IMR-90 (cell line): Measurements from ENCODE around the gene TEX13D. TPM values are rescaled to one million over a fixed set of nuclear protein-coding genes. Genes with fewer than 3 reads are reported as not detected.

Source experiments
- ATAC-seq: fragments of 200-7000 bp; cut with Tn5 transposase; 2 replicates; pipeline ENCODE4 v1.9.1; 2020; ENCODE audit warnings: low read depth, mild to moderate bottlenecking, moderate library complexity
- BruUV-seq: library from RNA; stranded (reverse); fragments of 400-500 nt; replicated peaks from 2 replicates; lab custom pipeline; 2021; lab: Mats Ljungman, UMichigan
- CTCF ChIA-PET: fragments of 300-600 bp; formaldehyde crosslinking; extraction: SDS; loops from one replicate; lab custom pipeline; 2021; ENCODE audit warnings: antibody characterized with exemption; lab: Yijun Ruan, JAX
- POLR2A ChIA-PET: fragments of 300-600 bp; sonication (Branson Sonifier 250); formaldehyde crosslinking; loops from one replicate; lab custom pipeline; 2022; ENCODE audit warnings: antibody characterized with exemption; ENCODE audit not compliant: unreplicated experiment; lab: Charles Lee
- DNase-seq: peaks from one replicate; pipeline ENCODE4 v3.0.0; 2013
- H2AFZ ChIP-seq: replicated peaks from 2 replicates; pipeline ENCODE3; 2013; ENCODE audit warnings: low read length, mild to moderate bottlenecking; ENCODE audit not compliant: poor library complexity
- H2AK5ac ChIP-seq: 2 replicates; pipeline ENCODE4 v1.6.1; 2013; ENCODE audit warnings: low read depth, low read length, inconsistent platforms
- H2AK9ac ChIP-seq: replicated peaks from 2 replicates; pipeline ENCODE3; 2013; ENCODE audit warnings: mild to moderate bottlenecking, low read depth, low read length, moderate library complexity; ENCODE audit not compliant: poor library complexity
- H2BK120ac ChIP-seq: 2 replicates; pipeline ENCODE4 v1.6.1; 2013; ENCODE audit warnings: low read depth, low read length, inconsistent platforms
- H2BK15ac ChIP-seq: 3 replicates; pipeline ENCODE4 v1.6.1; 2013; ENCODE audit warnings: low read depth, low read length, inconsistent platforms
- H2BK20ac ChIP-seq: 2 replicates; pipeline ENCODE4 v1.6.1; 2013; ENCODE audit warnings: low read depth, mild to moderate bottlenecking, inconsistent platforms, low read length, moderate library complexity
- H2BK5ac ChIP-seq: 2 replicates; pipeline ENCODE4 v1.6.1; 2013; ENCODE audit warnings: mild to moderate bottlenecking, low read depth, low read length, inconsistent platforms; ENCODE audit not compliant: poor library complexity, severe bottlenecking
- H3K14ac ChIP-seq: replicated peaks from 2 replicates; pipeline ENCODE4 v1.6.1; 2013; ENCODE audit warnings: low read depth, low read length, inconsistent platforms
- H3K18ac ChIP-seq: 2 replicates; pipeline ENCODE4 v1.6.1; 2013; ENCODE audit warnings: low read depth, low read length, control low read depth
- H3K23ac ChIP-seq: 2 replicates; pipeline ENCODE4 v1.6.1; 2013; ENCODE audit warnings: low read depth, low read length, inconsistent platforms
- H3K27ac ChIP-seq: 2 replicates; pipeline ENCODE4 v1.5.1; 2013; ENCODE audit warnings: mild to moderate bottlenecking, control low read depth, low read length; ENCODE audit not compliant: insufficient read depth
- H3K27me3 ChIP-seq: 2 replicates; pipeline ENCODE4 v1.6.1; 2013; ENCODE audit warnings: low read length; ENCODE audit not compliant: control insufficient read depth, insufficient read depth
- H3K36me3 ChIP-seq: 2 replicates; pipeline ENCODE4 v1.6.1; 2013; ENCODE audit warnings: low read length, mixed read lengths; ENCODE audit not compliant: control insufficient read depth, insufficient read depth
- H3K4ac ChIP-seq: 2 replicates; pipeline ENCODE4 v1.6.1; 2013; ENCODE audit warnings: low read depth, low read length, inconsistent platforms
- H3K4me1 ChIP-seq: 2 replicates; pipeline ENCODE4 v1.6.1; 2013; ENCODE audit warnings: low read length, mixed read lengths; ENCODE audit not compliant: control insufficient read depth, insufficient read depth
- H3K4me2 ChIP-seq: 2 replicates; pipeline ENCODE4 v1.6.1; 2013; ENCODE audit warnings: low read depth, mild to moderate bottlenecking, control low read depth, low read length, moderate library complexity
- H3K4me3 ChIP-seq: 2 replicates; pipeline ENCODE4 v1.5.1; 2013; ENCODE audit warnings: low read depth, mild to moderate bottlenecking, control low read depth, low read length, moderate library complexity; ENCODE audit not compliant: insufficient read depth
- H3K56ac ChIP-seq: 2 replicates; pipeline ENCODE4 v1.6.1; 2013; ENCODE audit warnings: low read length, inconsistent platforms; ENCODE audit not compliant: insufficient read depth; ENCODE audit errors: extremely low read depth
- H3K79me1 ChIP-seq, 2 experiments: 2 replicates each; pipeline ENCODE4 v1.6.1; 2013; ENCODE audit warnings: low read length in 2 of 2, inconsistent platforms in 1 of 2, low read depth in 1 of 2
- H3K9ac ChIP-seq: 2 replicates; pipeline ENCODE4 v1.6.1; 2013; ENCODE audit warnings: low read depth, low read length, control low read depth
- H3K9me1 ChIP-seq: 2 replicates; pipeline ENCODE4 v1.6.1; 2013; ENCODE audit warnings: low read length, inconsistent platforms; ENCODE audit not compliant: insufficient read depth
- H3K9me3 ChIP-seq: 2 replicates; pipeline ENCODE4 v1.6.1; 2013; ENCODE audit warnings: low read length; ENCODE audit not compliant: control insufficient read depth, insufficient read depth
- H4K20me1 ChIP-seq: 2 replicates; pipeline ENCODE4 v1.6.1; 2013; ENCODE audit warnings: low read length, inconsistent platforms; ENCODE audit not compliant: insufficient read depth
- H4K5ac ChIP-seq: 2 replicates; pipeline ENCODE4 v1.6.1; 2013; ENCODE audit warnings: mild to moderate bottlenecking, low read depth, low read length, control low read depth
- H4K8ac ChIP-seq, 2 experiments: 2 replicates each; pipeline ENCODE4 v1.6.1; 2013; ENCODE audit warnings: low read depth in 2 of 2, low read length in 2 of 2, control low read depth in 1 of 2, inconsistent platforms in 1 of 2
- H4K91ac ChIP-seq: 2 replicates; pipeline ENCODE4 v1.6.1; 2013; ENCODE audit warnings: low read depth, low read length, inconsistent platforms; ENCODE audit not compliant: insufficient read depth
- BHLHE40 ChIP-seq: fragments of 150-350 bp; IDR thresholded peaks from 2 replicates; pipeline ENCODE4 v1.6.1; 2016; ENCODE audit warnings: mild to moderate bottlenecking, low read depth, low read length
- CEBPB ChIP-seq: IDR thresholded peaks from 2 replicates; pipeline ENCODE4 v1.6.1; 2012; ENCODE audit warnings: low read depth, low read length, improper control_type of control experiment
- CHD1 ChIP-seq: IDR thresholded peaks from 2 replicates; pipeline ENCODE4 v1.6.1; 2012; ENCODE audit warnings: low read depth, low read length, improper control_type of control experiment
- CTCF ChIP-seq: conservative IDR thresholded peaks from 2 replicates; pipeline ENCODE4 v1.5.1; 2012; ENCODE audit warnings: mild to moderate bottlenecking, low read depth, low read length, improper control_type of control experiment
- ELK1 ChIP-seq: fragments of 150-350 bp; IDR thresholded peaks from 2 replicates; pipeline ENCODE4 v1.6.1; 2016; ENCODE audit warnings: low read depth, mild to moderate bottlenecking, low read length, moderate library complexity, borderline replicate concordance
- FOS ChIP-seq: fragments of 150-350 bp; IDR thresholded peaks from 2 replicates; pipeline ENCODE4 v1.6.1; 2016; ENCODE audit warnings: low read depth, low read length
- MAFK ChIP-seq: IDR thresholded peaks from 2 replicates; pipeline ENCODE4 v1.6.1; 2012; ENCODE audit warnings: low read depth, low read length, improper control_type of control experiment
- MAZ ChIP-seq: IDR thresholded peaks from 2 replicates; pipeline ENCODE4 v1.6.1; 2012; ENCODE audit warnings: low read depth, mild to moderate bottlenecking, low read length, improper control_type of control experiment, moderate library complexity, borderline replicate concordance
- MXI1 ChIP-seq: IDR thresholded peaks from 2 replicates; pipeline ENCODE4 v1.6.1; 2012; ENCODE audit warnings: low read depth, mild to moderate bottlenecking, low read length, moderate library complexity, borderline replicate concordance
- NFE2L2 ChIP-seq: fragments of 150-350 bp; IDR thresholded peaks from 2 replicates; pipeline ENCODE4 v1.6.1; 2016; ENCODE audit warnings: low read depth, mild to moderate bottlenecking, low read length
- POLR2A ChIP-seq: IDR thresholded peaks from 2 replicates; pipeline ENCODE4 v1.6.1; 2012; ENCODE audit warnings: mild to moderate bottlenecking, low read depth, low read length
- RAD21 ChIP-seq: IDR thresholded peaks from 2 replicates; pipeline ENCODE4 v1.6.1; 2012; ENCODE audit warnings: low read length, improper control_type of control experiment
- RCOR1 ChIP-seq: IDR thresholded peaks from 2 replicates; pipeline ENCODE4 v1.6.1; 2012; ENCODE audit warnings: mild to moderate bottlenecking, low read length, improper control_type of control experiment; ENCODE audit not compliant: insufficient replicate concordance
- RFX5 ChIP-seq: IDR thresholded peaks from 2 replicates; pipeline ENCODE4 v1.8.0; 2012; ENCODE audit warnings: low read depth, mild to moderate bottlenecking, low read length, moderate library complexity
- SMC3 ChIP-seq: fragments of 150-350 bp; IDR thresholded peaks from 2 replicates; pipeline ENCODE4 v1.6.1; 2016; ENCODE audit warnings: low read depth, mild to moderate bottlenecking, antibody characterized with exemption, low read length, moderate library complexity
- USF2 ChIP-seq: fragments of 150-350 bp; IDR thresholded peaks from 2 replicates; pipeline ENCODE4 v1.6.1; 2017; ENCODE audit warnings: mild to moderate bottlenecking, antibody characterized with exemption, low read length, low read depth
- WGBS, 2 experiments: methylation state at CpG; one replicate each; pipeline versions ENCODE4 v1.1.5 to v1.1.7; 2013; ENCODE audit warnings: missing lambda C conversion rate in 2 of 2; ENCODE audit not compliant: insufficient read length in 1 of 2; ENCODE audit errors: extremely low coverage in 2 of 2; 5-methylcytosine and 5-hydroxymethylcytosine counted together
- dilution Hi-C: fragments of 300-500 bp; cut with HindIII; formaldehyde crosslinking; loops from one replicate; pipeline ENCODE4 v1.14.3; 2018; ENCODE audit warnings: low sequenced_read_pairs; ENCODE audit not compliant: unreplicated experiment
- in situ Hi-C: fragments of 300-500 bp; cut with MboI; formaldehyde crosslinking; loops from 3 replicates; pipeline ENCODE4 v1.14.3; 2019; ENCODE audit warnings: low sequenced_read_pairs, inconsistent platforms, mixed read lengths
- intact Hi-C: fragments of 100-400 bp; cut with micrococcal nuclease; formaldehyde crosslinking; loops from 2 replicates; pipeline ENCODE4 v1.10.0; 2022
- polyA plus RNA-seq, 3 experiments: library from polyadenylated mRNA; depleted of rRNA; stranded (reverse); fragments of >200 nt; gene quantifications; 2 replicates each; pipeline ENCODE4 v1.2.3, GENCODE V29; 2012; ENCODE audit warnings: low replicate concordance in 1 of 3
- total RNA-seq: library from RNA; depleted of rRNA; stranded (reverse); fragments of >200 nt; gene quantifications from 2 replicates; pipeline ENCODE4 v1.2.3, GENCODE V29; 2012

The TEX13D gene
- total and polyA plus RNA-seq, 2 of the 4 experiments (the other 2 are of a cell fraction): not detected

- ATAC-seq (no peak), DNase-seq (no peak)
These were observed 50.9 kb downstream of the TEX13D start for GRCh38 chrX:124383354-124383753.

More at GRCh38 chrX:124383354-124383753, 50.9 kb downstream of the TEX13D start:
- dilution Hi-C loops: no loop called here
- Histone ChIP-seq H2BK120ac (no peak overlapping the region), H3K27me3 (no peaks in the 10 kb centered on the region), H3K9ac (no peak overlapping the region), H3K9me3 (no peaks in the 10 kb centered on the region), H3K27ac (no peak overlapping the region), H3K14ac (no peak overlapping the region), H4K8ac (no peak overlapping the region), H2BK20ac (no peak overlapping the region), H3K18ac (no peak overlapping the region), H3K4ac (no peak overlapping the region), H2BK15ac (no peak overlapping the region), H3K4me2 (no peak overlapping the region), H3K9me1 (no peaks in the 10 kb centered on the region), H3K36me3 (no peaks in the 10 kb centered on the region), H2BK5ac (no peak overlapping the region), H2AK5ac (no peak overlapping the region), H4K5ac (no peak overlapping the region), H2AK9ac (no peak overlapping the region), H3K56ac (no peak overlapping the region), H3K4me3 (no peak overlapping the region), H4K91ac (no peak overlapping the region), H3K4me1 (no peaks in the 10 kb centered on the region), H2AFZ (no peak overlapping the region), H4K20me1 (no peaks in the 10 kb centered on the region), H3K23ac (no peak overlapping the region), H3K79me1 (no peaks in the 10 kb centered on the region)
- no peak for TF ChIP-seq RCOR1
- no peak for TF ChIP-seq NFE2L2
- no peak for TF ChIP-seq USF2
- no peak for TF ChIP-seq RAD21
- no peak for TF ChIP-seq CEBPB
- TF ChIP-seq CTCF: no peak
- TF ChIP-seq BHLHE40: no peak
- no peak for TF ChIP-seq MXI1
- TF ChIP-seq FOS: no peak
- no peak for TF ChIP-seq RFX5
- no peak for TF ChIP-seq ELK1
- TF ChIP-seq POLR2A: no peak
- no peak for TF ChIP-seq SMC3
- TF ChIP-seq CHD1: no peak
- TF ChIP-seq MAFK: no peak
- no peak for TF ChIP-seq MAZ
- CTCF ChIA-PET: interaction anchor here (0.9 kb wide), 1 partner anchor 11 kb away, joined by 3 read pairs; no protein-coding TSS in a partner anchor
- in situ Hi-C loops: no loop called here
- POLR2A ChIA-PET: no interaction called here
- no CpG with 5 or more reads among the region's 4 CpGs for WGBS, 2 experiments
- intact Hi-C loops: no loop called here
- BruUV-seq: no TSS peak
